A549 (cell line): ENCODE data around the gene TNS3. TPM values are rescaled to one million over a fixed set of nuclear protein-coding genes. Genes with fewer than 3 reads are reported as not detected.

Source experiments
- ATAC-seq, 2 experiments: fragments of 200-7000 bp in 1 of 2; fragments of >200 bp in 1 of 2; cut with Nextera tagmentation in 1 of 2; cut with Tn5 transposase in 1 of 2; 3 replicates each; pipeline versions ENCODE4 v1.8.0 to v1.9.1; 2018 to 2020; ENCODE audit warnings: mild to moderate bottlenecking in 1 of 2, moderate library complexity in 1 of 2
- CTCF ChIA-PET: fragments of 300-600 bp; sonication (Branson Sonifier 250); formaldehyde crosslinking; extraction: SDS; loops from one replicate; lab custom pipeline; 2021; ENCODE audit warnings: antibody characterized with exemption, inconsistent platforms; lab: Yijun Ruan, JAX
- POLR2A ChIA-PET: fragments of 350-600 bp; formaldehyde crosslinking; extraction: SDS; loops from one replicate; lab custom pipeline; 2021; ENCODE audit warnings: antibody characterized with exemption, inconsistent platforms; lab: Yijun Ruan, JAX
- DNase-seq, 2 experiments: peaks; one replicate each; pipeline versions ENCODE4 v3.0.0 to v3.0.0-alpha.2; 2011 to 2016; ENCODE audit warnings: low read depth in 1 of 2, low spot score in 1 of 2
- FAIRE-seq: peaks from 2 replicates; lab custom pipeline; 2011; peaks lifted over from hg19 to GRCh38; lab: Jason Lieb, UNC
- H3K27ac ChIP-seq, 2 experiments: fragments of >200 bp; sonication (Bioruptor Twin); formaldehyde crosslinking; 3 replicates each; pipeline ENCODE4 v1.5.1; 2016 to 2017
- H3K4me1 ChIP-seq: fragments of >200 bp; sonication (Bioruptor Twin); formaldehyde crosslinking; 3 replicates; pipeline ENCODE4 v1.6.1; 2016
- H3K4me2 ChIP-seq: fragments of >200 bp; sonication (Bioruptor Twin); formaldehyde crosslinking; 3 replicates; pipeline ENCODE4 v1.6.1; 2016
- H3K4me3 ChIP-seq: fragments of >200 bp; sonication (Bioruptor Twin); formaldehyde crosslinking; 3 replicates; pipeline ENCODE4 v1.5.1; 2016
- H3K9me3 ChIP-seq: fragments of >200 bp; sonication (Bioruptor Twin); formaldehyde crosslinking; 3 replicates; pipeline ENCODE4 v1.6.1; 2016
- BHLHE40 ChIP-seq: IDR thresholded peaks from 2 replicates; pipeline ENCODE4 v1.6.1; 2012; ENCODE audit warnings: low read depth, low read length, inconsistent platforms
- CBX2 ChIP-seq: fragments of 200-600 bp; sonication (generic); IDR thresholded peaks from 2 replicates; pipeline ENCODE4 v1.6.1; 2016; ENCODE audit warnings: low read depth, mild to moderate bottlenecking, borderline replicate concordance
- CTCF ChIP-seq: fragments of >200 bp; sonication (Bioruptor Twin); formaldehyde crosslinking; IDR thresholded peaks from 3 replicates; pipeline ENCODE4 v1.5.1; 2016
- EHMT2 ChIP-seq: fragments of 200-600 bp; sonication (generic); IDR thresholded peaks from 2 replicates; pipeline ENCODE4 v1.6.1; 2016; ENCODE audit warnings: antibody characterized with exemption, low read depth, mild to moderate bottlenecking, moderate library complexity
- GATA3 ChIP-seq: IDR thresholded peaks from 2 replicates; pipeline ENCODE4 v1.6.1; 2012; ENCODE audit warnings: borderline replicate concordance
- HEYL ChIP-seq: fragments of 250-450 bp; sonication (Bioruptor Pico); IDR thresholded peaks from 2 replicates; pipeline ENCODE4 v1.8.0; 2021; ENCODE audit warnings: mild to moderate bottlenecking, moderate library complexity
- HOXB13 ChIP-seq: fragments of 250-450 bp; sonication (Bioruptor Pico); IDR thresholded peaks from 2 replicates; pipeline ENCODE4 v1.5.0; 2020; ENCODE audit warnings: low read depth, mild to moderate bottlenecking, moderate library complexity
- MAZ ChIP-seq: fragments of 150-350 bp; IDR thresholded peaks from 2 replicates; pipeline ENCODE4 v1.6.1; 2014; ENCODE audit warnings: antibody characterized with exemption, low read depth, low read length, borderline replicate concordance
- MYC ChIP-seq: IDR thresholded peaks from 2 replicates; pipeline ENCODE4 v1.6.1; 2012; ENCODE audit warnings: mild to moderate bottlenecking, inconsistent platforms, low read length, improper control_type of control experiment, borderline replicate concordance
- RARB ChIP-seq: fragments of 250-450 bp; sonication (Bioruptor Pico); IDR thresholded peaks from 2 replicates; pipeline ENCODE4 v1.8.0; 2021; ENCODE audit warnings: mild to moderate bottlenecking, moderate library complexity
- RFX5 ChIP-seq: fragments of 450-650 bp; IDR thresholded peaks from 2 replicates; pipeline ENCODE4 v1.7.1; 2014; ENCODE audit warnings: antibody characterized with exemption, mild to moderate bottlenecking, moderate library complexity
- SREBF2 ChIP-seq: fragments of 450-650 bp; IDR thresholded peaks from 2 replicates; pipeline ENCODE4 v1.6.1; 2014; ENCODE audit warnings: mild to moderate bottlenecking, moderate library complexity
- ZC3H11A ChIP-seq: fragments of 450-650 bp; IDR thresholded peaks from 2 replicates; pipeline ENCODE4 v1.6.1; 2014; ENCODE audit warnings: antibody characterized with exemption, mild to moderate bottlenecking
- ZNF302 ChIP-seq: fragments of 250-450 bp; sonication (Bioruptor Pico); IDR thresholded peaks from 2 replicates; pipeline ENCODE4 v1.9.0; 2021; ENCODE audit warnings: inconsistent platforms, mild to moderate bottlenecking, moderate library complexity
- WGBS: methylation state at CpG from one replicate; pipeline ENCODE4 v1.1.6; 2017; ENCODE audit errors: missing lambda C conversion rate; 5-methylcytosine and 5-hydroxymethylcytosine counted together
- polyA plus RNA-seq, 4 experiments: library from polyadenylated mRNA; depleted of rRNA in 3 of 4; stranded (reverse); fragments of >200 nt; fragmentation: RNase III in 1 of 4; extraction: RNeasy Plus Mini Kit Qiagen cat#74134 plus additional on column Dnase treatment in 1 of 4; gene quantifications; 2 replicates in 3 of 4; 3 replicates in 1 of 4; pipeline ENCODE4 v1.2.3, GENCODE V29; 2011 to 2017
- TF ChIP-seq, protein P1 (sequence below): fragments of 200-600 bp; sonication (generic); IDR thresholded peaks from 2 replicates; pipeline ENCODE4 v1.6.1; 2016; ENCODE audit warnings: antibody characterized with exemption, mild to moderate bottlenecking, moderate library complexity
- TF ChIP-seq, protein P2 (sequence below): fragments of >200 bp; sonication (Bioruptor Twin); formaldehyde crosslinking; IDR thresholded peaks from 2 replicates; pipeline ENCODE4 v1.6.1; 2016
- TF ChIP-seq, protein P3 (sequence below): IDR thresholded peaks from 2 replicates; pipeline ENCODE4 v1.6.1; 2012
- TF ChIP-seq, protein P4 (sequence below): fragments of 250-450 bp; sonication (Bioruptor Pico); IDR thresholded peaks from 2 replicates; pipeline ENCODE4 v1.5.0; 2020; ENCODE audit warnings: low read depth, mild to moderate bottlenecking, moderate library complexity
- TF ChIP-seq, protein P5 (sequence below): fragments of 150-350 bp; IDR thresholded peaks from 2 replicates; pipeline ENCODE4 v1.6.1; 2014; ENCODE audit warnings: low read depth, mild to moderate bottlenecking, low read length

TNS3 gene
- polyA plus RNA-seq, 2 of the 4 experiments (the other 2 are of a cell fraction) = 107 to 134 TPM

DNA sequence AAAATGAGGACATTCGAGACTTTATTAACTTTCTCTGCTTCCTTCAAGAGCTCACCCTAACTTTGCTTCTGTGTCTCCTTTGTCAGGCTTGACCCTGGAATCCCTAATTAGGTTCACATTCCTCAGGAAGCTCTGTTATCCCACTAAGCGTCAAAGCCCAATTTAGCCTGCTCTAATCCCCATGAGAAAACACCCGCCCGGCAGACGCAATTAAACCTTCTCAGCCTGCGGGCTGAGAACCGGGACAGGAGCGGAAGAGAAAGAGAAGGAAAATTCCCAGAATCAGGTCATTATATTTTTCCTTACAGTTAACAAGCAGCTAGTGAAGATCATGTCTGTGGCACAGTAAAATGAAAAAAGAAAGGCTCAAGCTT, 93.0 kb downstream of the TNS3 start:
- CTCF ChIA-PET = interaction anchor here (0.6 to 1.3 kb wide), 2 partner anchors 10 to 18 kb away, joined by 3 read pairs; no protein-coding TSS in a partner anchor
- 94% methylated on average over 8 of the region's 8 CpGs for WGBS

GRCh38 chr7:47488201-47488968, 93.5 kb downstream of the TNS3 start:
- no peak for TF ChIP-seq CTCF
- TF ChIP-seq, protein P1, sequence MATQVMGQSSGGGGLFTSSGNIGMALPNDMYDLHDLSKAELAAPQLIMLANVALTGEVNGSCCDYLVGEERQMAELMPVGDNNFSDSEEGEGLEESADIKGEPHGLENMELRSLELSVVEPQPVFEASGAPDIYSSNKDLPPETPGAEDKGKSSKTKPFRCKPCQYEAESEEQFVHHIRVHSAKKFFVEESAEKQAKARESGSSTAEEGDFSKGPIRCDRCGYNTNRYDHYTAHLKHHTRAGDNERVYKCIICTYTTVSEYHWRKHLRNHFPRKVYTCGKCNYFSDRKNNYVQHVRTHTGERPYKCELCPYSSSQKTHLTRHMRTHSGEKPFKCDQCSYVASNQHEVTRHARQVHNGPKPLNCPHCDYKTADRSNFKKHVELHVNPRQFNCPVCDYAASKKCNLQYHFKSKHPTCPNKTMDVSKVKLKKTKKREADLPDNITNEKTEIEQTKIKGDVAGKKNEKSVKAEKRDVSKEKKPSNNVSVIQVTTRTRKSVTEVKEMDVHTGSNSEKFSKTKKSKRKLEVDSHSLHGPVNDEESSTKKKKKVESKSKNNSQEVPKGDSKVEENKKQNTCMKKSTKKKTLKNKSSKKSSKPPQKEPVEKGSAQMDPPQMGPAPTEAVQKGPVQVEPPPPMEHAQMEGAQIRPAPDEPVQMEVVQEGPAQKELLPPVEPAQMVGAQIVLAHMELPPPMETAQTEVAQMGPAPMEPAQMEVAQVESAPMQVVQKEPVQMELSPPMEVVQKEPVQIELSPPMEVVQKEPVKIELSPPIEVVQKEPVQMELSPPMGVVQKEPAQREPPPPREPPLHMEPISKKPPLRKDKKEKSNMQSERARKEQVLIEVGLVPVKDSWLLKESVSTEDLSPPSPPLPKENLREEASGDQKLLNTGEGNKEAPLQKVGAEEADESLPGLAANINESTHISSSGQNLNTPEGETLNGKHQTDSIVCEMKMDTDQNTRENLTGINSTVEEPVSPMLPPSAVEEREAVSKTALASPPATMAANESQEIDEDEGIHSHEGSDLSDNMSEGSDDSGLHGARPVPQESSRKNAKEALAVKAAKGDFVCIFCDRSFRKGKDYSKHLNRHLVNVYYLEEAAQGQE = no peak
- no peak for TF ChIP-seq RFX5
- TF ChIP-seq, protein P2, sequence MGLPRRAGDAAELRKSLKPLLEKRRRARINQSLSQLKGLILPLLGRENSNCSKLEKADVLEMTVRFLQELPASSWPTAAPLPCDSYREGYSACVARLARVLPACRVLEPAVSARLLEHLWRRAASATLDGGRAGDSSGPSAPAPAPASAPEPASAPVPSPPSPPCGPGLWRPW = no peak
- DNase-seq = no peak
- peak in 1 of 2 experiments; percentile 2; a peak in 1 of 6 replicates for ATAC-seq
- Histone ChIP-seq H3K27ac (peak overlapping the region in 1 of 2 experiments; percentile 20; a peak in 1 of 6 replicates), H3K4me2 (peak overlapping the region; percentile 6; the same call in 1 of the 3 replicates), H3K9me3 (no peaks in the 10 kb centered on the region), H3K4me3 (no peak overlapping the region), H3K4me1 (peaks cover 94% of the 10 kb centered on the region)
- FAIRE-seq = no peak
- ChIA-PET POLR2A (no interaction called here), CTCF (interaction anchor here (0.6 to 1.3 kb wide), 2 partner anchors 9 to 18 kb away, joined by 3 read pairs; no protein-coding TSS in a partner anchor)
- 70% methylated on average over 12 of the region's 12 CpGs for WGBS

More for the DNA sequence above, 93.0 kb downstream of the TNS3 start:
- no peak overlapping the region for H3K4me3 ChIP-seq
- no peaks in the 10 kb centered on the region for H3K9me3 ChIP-seq
- DNase-seq (no peak), FAIRE-seq (no peak), ATAC-seq (no peak)
- H3K4me1 ChIP-seq = peaks cover 91% of the 10 kb centered on the region
- no peak for TF ChIP-seq MYC
- TF ChIP-seq HOXB13 = no peak
- no peak for TF ChIP-seq EHMT2
- no peak for TF ChIP-seq BHLHE40
- no peak for TF ChIP-seq RARB (CRISPR knock-in tag)
- TF ChIP-seq CBX2 = no peak
- TF ChIP-seq HEYL (CRISPR knock-in tag) = no peak
- TF ChIP-seq, protein P3, sequence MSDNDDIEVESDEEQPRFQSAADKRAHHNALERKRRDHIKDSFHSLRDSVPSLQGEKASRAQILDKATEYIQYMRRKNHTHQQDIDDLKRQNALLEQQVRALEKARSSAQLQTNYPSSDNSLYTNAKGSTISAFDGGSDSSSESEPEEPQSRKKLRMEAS = no peak
- TF ChIP-seq ZC3H11A = no peak
- no peak for TF ChIP-seq SREBF2
- TF ChIP-seq, protein P4, sequence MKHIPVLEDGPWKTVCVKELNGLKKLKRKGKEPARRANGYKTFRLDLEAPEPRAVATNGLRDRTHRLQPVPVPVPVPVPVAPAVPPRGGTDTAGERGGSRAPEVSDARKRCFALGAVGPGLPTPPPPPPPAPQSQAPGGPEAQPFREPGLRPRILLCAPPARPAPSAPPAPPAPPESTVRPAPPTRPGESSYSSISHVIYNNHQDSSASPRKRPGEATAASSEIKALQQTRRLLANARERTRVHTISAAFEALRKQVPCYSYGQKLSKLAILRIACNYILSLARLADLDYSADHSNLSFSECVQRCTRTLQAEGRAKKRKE (CRISPR knock-in tag) = no peak
- TF ChIP-seq ZNF302 (CRISPR knock-in tag) = no peak
- no peak for TF ChIP-seq MAZ
- TF ChIP-seq, protein P5, sequence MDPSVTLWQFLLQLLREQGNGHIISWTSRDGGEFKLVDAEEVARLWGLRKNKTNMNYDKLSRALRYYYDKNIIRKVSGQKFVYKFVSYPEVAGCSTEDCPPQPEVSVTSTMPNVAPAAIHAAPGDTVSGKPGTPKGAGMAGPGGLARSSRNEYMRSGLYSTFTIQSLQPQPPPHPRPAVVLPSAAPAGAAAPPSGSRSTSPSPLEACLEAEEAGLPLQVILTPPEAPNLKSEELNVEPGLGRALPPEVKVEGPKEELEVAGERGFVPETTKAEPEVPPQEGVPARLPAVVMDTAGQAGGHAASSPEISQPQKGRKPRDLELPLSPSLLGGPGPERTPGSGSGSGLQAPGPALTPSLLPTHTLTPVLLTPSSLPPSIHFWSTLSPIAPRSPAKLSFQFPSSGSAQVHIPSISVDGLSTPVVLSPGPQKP = no peak
- TF ChIP-seq GATA3 = no peak
- peak overlapping the region in 1 of 2 experiments; percentile 20; a peak in 3 of 6 replicates for H3K27ac ChIP-seq
- H3K4me2 ChIP-seq = no peak overlapping the region
- POLR2A ChIA-PET = no interaction called here
